Activated CD8-positive, alpha-beta memory T cell treated with anti-CD3 and anti-CD28 coated beads for 24 hours (primary cell): ENCODE measurements around the gene DOK7.
"Not testable (repeated sequence)": the region's sequence is repeated elsewhere in the genome, so short reads cannot be mapped to it uniquely, and the experiment has no call there.

Experiments used
- DNase-seq: peaks from one replicate; pipeline ENCODE4 v3.0.0-alpha.2; 2020

The DOK7 gene

GRCh38 chr4:3443750-3444309 lies 19.3 kb upstream of the DOK7 start:
- no peak for DNase-seq

- no peak for DNase-seq
Measured at GRCh38 chr4:3444351-3445110, 18.6 kb upstream of the DOK7 start.

- DNase-seq: no peak
Measured at GRCh38 chr4:3445111-3445820, 17.8 kb upstream of the DOK7 start.

- DNase-seq: no peak
Measured at GRCh38 chr4:3445829-3446545, 17.1 kb upstream of the DOK7 start.

- DNase-seq: no peak
Measured at GRCh38 chr4:3446631-3447320, 16.3 kb upstream of the DOK7 start.

- DNase-seq: no peak
Measured at GRCh38 chr4:3447431-3448395, 15.4 kb upstream of the DOK7 start.

GRCh38 chr4:3449047-3449573 lies 14.0 kb upstream of the DOK7 start:
- DNase-seq: no peak

- DNase-seq: no peak
Measured at GRCh38 chr4:3449574-3450534, 13.3 kb upstream of the DOK7 start.

GRCh38 chr4:3450643-3451042 lies 12.5 kb upstream of the DOK7 start:
- DNase-seq: no peak

- DNase-seq: no peak
Measured at GRCh38 chr4:3451956-3452355, 11.2 kb upstream of the DOK7 start.

GRCh38 chr4:3452376-3452775 lies 10.7 kb upstream of the DOK7 start:
- no peak for DNase-seq

GRCh38 chr4:3455596-3455995 lies 7.5 kb upstream of the DOK7 start:
- DNase-seq: not testable (repeated sequence)

- no peak for DNase-seq
Measured at GRCh38 chr4:3458371-3458770, 4.7 kb upstream of the DOK7 start.

GRCh38 chr4:3459156-3459555 lies 4.0 kb upstream of the DOK7 start:
- DNase-seq: not testable (repeated sequence)

GRCh38 chr4:3460926-3461325 lies 2.2 kb upstream of the DOK7 start:
- no peak for DNase-seq

GRCh38 chr4:3461515-3462291 lies 1.4 kb upstream of the DOK7 start:
- DNase-seq: no peak

GRCh38 chr4:3462321-3462789 lies 751 bp upstream of the DOK7 start:
- no peak for DNase-seq

- DNase-seq: no peak
Measured at GRCh38 chr4:3463556-3464348, 646 bp downstream of the DOK7 start.
